ENCODE results near the gene UXS1. TPM values are rescaled to one million over a fixed set of nuclear protein-coding genes. Genes with fewer than 3 reads are reported as not detected.

The UXS1 gene
- polyA plus RNA-seq, 1 donor from 2014 or later = 19.1 TPM

- TF ChIP-seq SMC3 (conservative IDR thresholded peaks at IDR 0.05; ENCODE audit: poor library complexity) (no peak), RAD21 (conservative IDR thresholded peaks at IDR 0.05) (no peak)
These were observed 63.7 kb downstream of the UXS1 start (continued) for GRCh38 chr2:106130251-106130998.

GRCh38 chr2:106129592-106129991 lies 64.5 kb downstream of the UXS1 start:
- no peak overlapping the region for H3K27ac ChIP-seq (ENCODE audit: low read length)
- no peaks in the 10 kb centered on the region for H3K79me2 ChIP-seq (replicated peaks; ENCODE audit: insufficient read depth, low read length)
- H3K27me3 ChIP-seq (ENCODE audit: insufficient read depth, low read depth, low read length) = no peaks in the 10 kb centered on the region
- no peak overlapping the region for H3K4me3 ChIP-seq (ENCODE audit: low read length)
- no peak for TF ChIP-seq POLR2AphosphoS5 (IDR thresholded peaks at IDR 0.05)
- TF ChIP-seq REST (IDR thresholded peaks at IDR 0.05; ENCODE audit: borderline replicate concordance) = no peak
- TF ChIP-seq MXI1 (conservative IDR thresholded peaks at IDR 0.05; ENCODE audit: poor library complexity, severe bottlenecking) = no peak
- TF ChIP-seq EZH2 (IDR thresholded peaks at IDR 0.05; ENCODE audit: borderline replicate concordance, insufficient read depth, low read length, poor library complexity, severe bottlenecking) = no peak
- no peak for TF ChIP-seq RAD21 (conservative IDR thresholded peaks at IDR 0.05)
- TF ChIP-seq SMC3 (conservative IDR thresholded peaks at IDR 0.05; ENCODE audit: poor library complexity) = no peak
- no peaks in the 10 kb centered on the region for H3F3A ChIP-seq (ENCODE audit: insufficient read depth, low read length, poor library complexity, severe bottlenecking)
- H3K4me2 ChIP-seq (ENCODE audit: low read length) = no peak overlapping the region
- no peaks in the 10 kb centered on the region for H4K20me1 ChIP-seq (ENCODE audit: insufficient read depth)
- H3K36me3 ChIP-seq (ENCODE audit: insufficient read depth, low read length) = no peaks in the 10 kb centered on the region
- no peak overlapping the region for H3K9ac ChIP-seq (ENCODE audit: low read length)
- no peaks in the 10 kb centered on the region for H3K9me3 ChIP-seq (ENCODE audit: low read length)
- H2AFZ ChIP-seq (ENCODE audit: low read depth, low read length) = no peak overlapping the region
- H3K9me2 ChIP-seq (ENCODE audit: insufficient read depth, low read length) = no peaks in the 10 kb centered on the region

GRCh38 chr2:106129150-106129549 lies 65.0 kb downstream of the UXS1 start:
- Histone ChIP-seq H3K9me2 (ENCODE audit: insufficient read depth, low read length) (no peaks in the 10 kb centered on the region), H2AFZ (ENCODE audit: low read depth, low read length) (no peak overlapping the region), H3K36me3 (ENCODE audit: insufficient read depth, low read length) (no peaks in the 10 kb centered on the region), H3K27ac (ENCODE audit: low read length) (no peak overlapping the region), H3K9me3 (ENCODE audit: low read length) (no peaks in the 10 kb centered on the region), H3K27me3 (ENCODE audit: insufficient read depth, low read depth, low read length) (no peaks in the 10 kb centered on the region), H4K20me1 (ENCODE audit: insufficient read depth) (no peaks in the 10 kb centered on the region), H3K9ac (ENCODE audit: low read length) (no peak overlapping the region), H3K4me2 (ENCODE audit: low read length) (no peak overlapping the region), H3F3A (ENCODE audit: insufficient read depth, low read length, poor library complexity, severe bottlenecking) (no peaks in the 10 kb centered on the region), H3K79me2 (replicated peaks; ENCODE audit: insufficient read depth, low read length) (no peaks in the 10 kb centered on the region), H3K4me3 (ENCODE audit: low read length) (no peak overlapping the region)
- TF ChIP-seq POLR2AphosphoS5 (IDR thresholded peaks at IDR 0.05) (no peak), EZH2 (IDR thresholded peaks at IDR 0.05; ENCODE audit: borderline replicate concordance, insufficient read depth, low read length, poor library complexity, severe bottlenecking) (no peak), EP300 (conservative IDR thresholded peaks at IDR 0.05; ENCODE audit: poor library complexity, severe bottlenecking) (no peak), TAF1 (IDR thresholded peaks at IDR 0.05; ENCODE audit: low read depth) (no peak), SMC3 (conservative IDR thresholded peaks at IDR 0.05; ENCODE audit: poor library complexity) (no peak), RAD21 (conservative IDR thresholded peaks at IDR 0.05) (no peak), REST (IDR thresholded peaks at IDR 0.05; ENCODE audit: borderline replicate concordance) (no peak), CTCF (IDR thresholded peaks at IDR 0.05; ENCODE audit: poor library complexity, severe bottlenecking) (no peak), MXI1 (conservative IDR thresholded peaks at IDR 0.05; ENCODE audit: poor library complexity, severe bottlenecking) (no peak)
